Fibroblast of lung (primary cell): ENCODE results near the gene MROH7. TPM values are rescaled to one million over a fixed set of nuclear protein-coding genes. Genes with fewer than 3 reads are reported as not detected.

Experiments
- DNase-seq, 2 donors: peaks; one replicate each; pipeline versions ENCODE4 v3.0.0 to v3.0.0-alpha.2; 2010; ENCODE audit warnings: low read depth in 2 of 2
- H2AFZ ChIP-seq: 2 replicates; pipeline ENCODE4 v1.5.1; 2012; ENCODE audit warnings: low read length, control low read depth, inconsistent platforms
- H3K27ac ChIP-seq: 2 replicates; pipeline ENCODE4 v1.5.1; 2011; ENCODE audit warnings: low read length, control low read depth; ENCODE audit not compliant: insufficient read depth
- H3K27me3 ChIP-seq: 2 replicates; pipeline ENCODE4 v1.5.1; 2011; ENCODE audit warnings: mild to moderate bottlenecking, low read length; ENCODE audit not compliant: control insufficient read depth, insufficient read depth
- H3K36me3 ChIP-seq: 2 replicates; pipeline ENCODE4 v1.5.1; 2011; ENCODE audit warnings: low read length; ENCODE audit not compliant: control insufficient read depth, insufficient read depth
- H3K4me1 ChIP-seq: 2 replicates; pipeline ENCODE4 v1.5.1; 2011; ENCODE audit warnings: low read length; ENCODE audit not compliant: control insufficient read depth, insufficient read depth; ENCODE audit errors: extremely low read depth
- H3K4me2 ChIP-seq: 2 replicates; pipeline ENCODE4 v1.5.1; 2011; ENCODE audit warnings: low read length, control low read depth; ENCODE audit not compliant: insufficient read depth; ENCODE audit errors: extremely low read depth
- H3K4me3 ChIP-seq, 4 experiments: fragments of 200-600 bp in 1 of 4; sonication (generic) in 1 of 4; replicated peaks in 1 of 4; 2 replicates each; pipeline ENCODE4 v1.5.1; 2011 to 2016; ENCODE audit warnings: low read length in 4 of 4, low read depth in 3 of 4, mild to moderate bottlenecking in 3 of 4, control low read depth in 2 of 4, inconsistent platforms in 1 of 4, mixed read lengths in 1 of 4; ENCODE audit not compliant: insufficient read depth in 1 of 4; ENCODE audit errors: control extremely low read depth in 1 of 4
- H3K79me2 ChIP-seq: 2 replicates; pipeline ENCODE4 v1.5.1; 2012; ENCODE audit warnings: mild to moderate bottlenecking, low read length, inconsistent platforms; ENCODE audit not compliant: control insufficient read depth, insufficient read depth
- H3K9ac ChIP-seq: 2 replicates; pipeline ENCODE4 v1.5.1; 2011; ENCODE audit warnings: mild to moderate bottlenecking, low read length, control low read depth; ENCODE audit not compliant: insufficient read depth
- H3K9me3 ChIP-seq: 2 replicates; pipeline ENCODE4 v1.5.1; 2012; ENCODE audit warnings: low read depth, low read length; ENCODE audit not compliant: control insufficient read depth, insufficient read depth
- H4K20me1 ChIP-seq: 2 replicates; pipeline ENCODE4 v1.5.1; 2011; ENCODE audit warnings: low read length; ENCODE audit not compliant: control insufficient read depth, insufficient read depth; ENCODE audit errors: extremely low read depth
- CTCF ChIP-seq, 2 donors: IDR thresholded peaks in 1 of 2; conservative IDR thresholded peaks in 1 of 2; 1 replicate in 1 of 2; 2 replicates in 1 of 2; pipeline ENCODE4 v1.5.1; 2011 to 2012; ENCODE audit warnings: low read length in 2 of 2, control low read depth in 1 of 2, inconsistent platforms in 1 of 2, low read depth in 1 of 2, mild to moderate bottlenecking in 1 of 2
- EZH2 ChIP-seq: IDR thresholded peaks from 2 replicates; pipeline ENCODE4 v1.5.1; 2012; ENCODE audit warnings: low read length, control low read depth, mild to moderate bottlenecking; ENCODE audit errors: missing control alignments
- polyA plus RNA-seq, 2 donors: library from polyadenylated mRNA; depleted of rRNA in 1 of 2; stranded (reverse) in 1 of 2; unstranded in 1 of 2; fragments of >200 nt; gene quantifications; 2 replicates each; pipeline ENCODE4 v1.2.1, GENCODE V29; 2011 to 2012; ENCODE audit warnings: missing spikeins in 1 of 2
- total RNA-seq: library from RNA; depleted of rRNA; stranded (reverse); fragments of >200 nt; gene quantifications from 2 replicates; pipeline ENCODE4 v1.2.1, GENCODE V29; 2014

MROH7 gene
- total and polyA plus RNA-seq, 2 donors (not counting 1 experiment from before 2014, with no cell fraction given): 0.01 to 0.33 TPM

- Histone ChIP-seq H3K9me3 (no peaks in the 10 kb centered on the region), H4K20me1 (no peaks in the 10 kb centered on the region), H3K4me1 (no peaks in the 10 kb centered on the region), H3K36me3 (no peaks in the 10 kb centered on the region), H3K79me2 (no peaks in the 10 kb centered on the region), H3K27ac (no peak overlapping the region), H3K27me3 (peaks cover 4% of the 10 kb centered on the region), H3K4me3 (no peak overlapping the region), H3K9ac (no peak overlapping the region), H2AFZ (no peak overlapping the region), H3K4me2 (no peak overlapping the region)
- TF ChIP-seq CTCF (conservative IDR thresholded peaks at IDR 0.05 in 1 of 2, IDR thresholded peaks at IDR 0.05 in 1 of 2; ENCODE audit: low read depth in 1 of 2, low read length in 2 of 2) (no peak), EZH2 (no peak)
- DNase-seq: no peak
Observed at GRCh38 chr1:54678776-54679643, 37.4 kb downstream of the MROH7 start.

DNA sequence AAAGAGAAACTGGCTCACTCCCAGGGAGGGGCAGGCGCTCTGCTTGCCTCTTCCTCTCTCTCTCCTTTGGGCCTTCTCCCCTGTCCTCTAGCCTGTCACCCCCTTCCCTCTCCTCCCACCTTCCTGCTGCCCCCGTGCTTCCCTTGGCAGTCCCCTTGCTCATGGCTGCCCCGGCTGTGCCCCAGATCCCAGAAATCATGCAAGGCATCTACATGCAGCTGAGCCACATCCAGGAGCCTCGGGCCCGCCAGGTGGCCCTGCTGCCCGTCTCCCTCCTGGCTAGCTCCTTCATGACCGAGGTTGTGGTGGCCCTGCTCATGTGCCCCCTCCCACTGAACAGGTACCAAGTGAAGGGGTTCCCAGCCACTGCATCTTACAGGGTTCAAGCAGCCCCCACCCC lies 38.1 kb downstream of the MROH7 start:
- no peak for DNase-seq
- Histone ChIP-seq H3K4me1 (no peaks in the 10 kb centered on the region), H4K20me1 (no peaks in the 10 kb centered on the region), H3K4me3 (no peak overlapping the region), H3K79me2 (no peaks in the 10 kb centered on the region), H3K27me3 (peaks cover 4% of the 10 kb centered on the region), H2AFZ (no peak overlapping the region), H3K9ac (no peak overlapping the region), H3K27ac (no peak overlapping the region), H3K4me2 (no peak overlapping the region), H3K9me3 (no peaks in the 10 kb centered on the region), H3K36me3 (no peaks in the 10 kb centered on the region)
- TF ChIP-seq CTCF (conservative IDR thresholded peaks at IDR 0.05 in 1 of 2, IDR thresholded peaks at IDR 0.05 in 1 of 2; ENCODE audit: low read depth in 1 of 2, low read length in 2 of 2): no peak

DNA sequence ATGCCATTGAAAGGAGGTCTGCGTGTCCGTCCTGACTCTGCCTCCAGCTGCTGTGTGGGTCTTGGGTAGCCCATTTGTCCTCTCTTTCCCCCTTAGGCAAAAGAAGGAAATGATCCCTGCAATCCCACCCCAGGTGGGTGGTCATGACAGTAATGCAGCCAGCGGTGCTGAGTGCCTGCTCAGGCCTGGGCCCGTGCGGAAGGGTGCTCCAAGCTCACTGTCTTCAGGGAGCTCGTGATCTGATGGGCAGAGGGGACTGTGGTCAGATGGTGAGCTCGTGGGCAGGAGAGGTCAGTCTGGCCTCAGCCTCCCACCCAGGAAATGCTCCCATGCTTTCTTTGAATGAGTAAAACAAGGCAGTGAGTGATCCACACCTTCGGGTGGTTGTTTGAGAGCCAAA lies 38.8 kb downstream of the MROH7 start:
- no peak overlapping the region for H3K27ac ChIP-seq
- DNase-seq: no peak
- no peak overlapping the region for H3K9ac ChIP-seq
- peaks cover 4% of the 10 kb centered on the region for H3K27me3 ChIP-seq
- H2AFZ ChIP-seq: no peak overlapping the region
- no peaks in the 10 kb centered on the region for H3K79me2 ChIP-seq
- no peaks in the 10 kb centered on the region for H3K36me3 ChIP-seq
- H3K4me2 ChIP-seq: no peak overlapping the region
- H3K4me1 ChIP-seq: no peaks in the 10 kb centered on the region
- no peak overlapping the region for H3K4me3 ChIP-seq
- no peaks in the 10 kb centered on the region for H3K9me3 ChIP-seq
- H4K20me1 ChIP-seq: no peaks in the 10 kb centered on the region
- TF ChIP-seq EZH2: no peak
- TF ChIP-seq CTCF (conservative IDR thresholded peaks at IDR 0.05 in 1 of 2, IDR thresholded peaks at IDR 0.05 in 1 of 2; ENCODE audit: low read depth in 1 of 2, low read length in 2 of 2): no peak
